HG02884 (cell line): ENCODE measurements around the gene PRR18.
A peak's percentile ranks its signal among the peaks of the same experiment; 100 is the strongest.

Experiments
- ATAC-seq: cut with Tn5 transposase; IDR thresholded peaks from one replicate; pipeline ENCODE4 v1.9.1; 2021; ENCODE audit warnings: mild to moderate bottlenecking, moderate library complexity; ENCODE audit not compliant: unreplicated experiment

Gene PRR18

DNA sequence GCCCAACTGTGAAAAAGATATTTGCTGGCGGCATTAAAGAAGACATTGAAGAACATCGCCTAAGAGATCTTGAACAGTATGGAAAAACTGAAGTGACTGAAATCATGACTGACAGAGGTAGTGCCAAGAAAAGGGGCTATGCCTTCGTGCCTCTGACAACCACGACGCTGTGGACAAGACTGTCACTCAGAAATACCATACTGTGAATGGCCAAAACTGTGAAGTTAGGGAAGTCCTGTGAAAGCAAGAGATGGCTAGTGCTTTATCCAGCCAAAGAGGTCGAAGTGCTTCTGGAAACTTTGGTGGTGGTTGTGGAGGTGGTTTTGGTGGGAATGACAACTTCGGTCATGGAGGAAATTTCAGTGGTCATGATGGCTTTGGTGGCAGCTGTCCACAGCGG is 26.7 kb upstream of the PRR18 start:
- ATAC-seq = no peak

DNA sequence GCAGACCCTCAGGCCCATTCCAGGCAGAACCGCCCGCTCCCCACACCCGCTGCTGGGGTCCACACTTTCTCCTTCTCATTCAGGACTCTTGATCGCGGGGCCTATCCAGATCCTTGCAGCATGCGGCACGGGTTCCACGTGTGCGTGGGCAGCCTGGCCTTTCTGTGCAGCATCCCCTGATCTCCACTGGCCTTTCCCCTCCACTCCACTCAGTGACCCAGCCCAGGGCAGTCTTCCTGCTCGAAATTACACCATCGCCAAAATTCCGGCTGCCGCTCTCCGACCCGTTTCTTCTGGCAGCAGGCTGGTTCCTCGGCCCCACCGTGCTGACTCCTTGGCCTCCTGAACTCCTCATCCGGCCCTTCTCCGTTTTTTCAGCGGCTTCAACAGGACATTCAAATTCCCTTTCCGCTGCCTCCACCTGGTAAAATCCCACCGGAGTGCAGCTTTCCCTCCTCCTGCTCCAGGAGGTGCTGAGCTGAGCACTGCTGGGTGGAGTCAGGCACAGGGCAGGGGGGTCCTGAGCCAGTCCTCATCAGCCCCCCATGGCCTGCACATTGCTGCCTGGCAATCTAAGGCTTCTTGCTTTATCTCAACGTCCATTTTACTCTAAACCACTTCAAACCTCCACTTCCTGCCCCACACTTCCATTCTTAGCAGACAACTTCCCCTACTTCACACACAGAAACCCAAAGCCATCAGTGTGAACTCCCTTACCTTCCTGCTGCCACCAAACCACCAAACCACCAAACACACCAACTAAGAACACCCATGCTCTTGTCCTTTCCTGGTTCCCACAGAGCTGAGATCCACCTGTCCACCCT is 25.2 kb upstream of the PRR18 start:
- ATAC-seq = peak; percentile 77

DNA sequence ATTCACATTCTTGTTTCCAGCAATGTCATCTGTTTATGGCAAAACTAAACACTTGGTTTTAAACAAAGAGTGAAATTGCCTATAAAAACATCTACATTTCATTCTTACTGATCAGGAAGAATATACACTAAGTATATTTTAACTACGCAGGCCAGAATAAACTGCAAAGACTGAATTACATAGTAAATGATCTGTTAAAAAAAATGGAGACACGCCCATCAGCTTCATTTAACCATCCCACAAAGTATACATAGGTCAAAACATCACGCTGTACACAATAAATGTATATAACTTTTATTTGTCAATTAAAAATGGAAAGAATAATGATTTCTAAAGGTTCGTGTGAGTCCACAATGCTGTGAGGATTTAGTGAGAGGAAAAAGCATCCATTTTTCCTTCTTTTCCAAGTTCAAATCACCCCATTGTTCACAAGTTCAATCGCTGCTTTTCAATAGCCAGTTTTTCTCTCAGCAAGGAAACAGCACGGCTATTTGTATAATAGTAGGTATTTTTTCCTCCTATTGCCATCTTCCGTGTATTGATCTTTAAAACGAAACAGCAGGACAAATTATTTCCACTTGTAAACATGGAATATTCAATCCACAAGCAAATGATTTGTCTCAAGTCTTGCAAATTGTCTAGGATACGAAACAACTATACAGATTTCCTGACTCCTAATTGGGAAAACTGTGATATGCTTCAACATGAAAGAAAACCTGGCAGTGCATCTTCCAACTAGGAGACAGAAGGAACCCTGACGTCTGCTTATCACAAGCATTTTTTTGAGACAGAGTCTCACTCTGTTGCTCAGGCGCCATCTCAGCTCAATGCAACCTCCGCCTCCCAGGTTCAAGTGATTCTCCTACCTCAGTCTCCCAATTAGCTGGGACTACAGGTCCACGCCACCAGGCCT is 23.6 kb upstream of the PRR18 start:
- no peak for ATAC-seq

DNA sequence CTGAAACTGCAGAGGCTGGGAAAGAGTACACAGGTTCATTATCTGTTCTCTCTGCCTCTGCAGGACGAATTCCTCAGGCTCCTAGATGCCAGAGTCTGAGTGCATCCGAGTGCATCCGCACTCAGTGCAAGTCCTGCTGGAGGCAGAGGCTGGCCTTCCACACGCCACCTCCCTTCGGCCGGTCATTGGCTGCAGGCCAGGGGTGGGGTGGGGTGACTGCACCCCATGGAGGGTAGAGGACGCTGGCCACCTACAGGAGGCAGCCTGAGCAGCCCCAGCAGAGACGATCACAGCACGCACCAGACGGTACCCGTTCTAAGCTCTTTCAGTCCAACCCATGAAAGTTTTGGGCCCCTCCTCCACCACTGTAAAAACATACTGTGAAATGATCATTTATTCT is 22.4 kb upstream of the PRR18 start:
- ATAC-seq = no peak

GRCh38 chr6:166325383-166326042 is 17.3 kb upstream of the PRR18 start:
- peak; percentile 79 for ATAC-seq

DNA sequence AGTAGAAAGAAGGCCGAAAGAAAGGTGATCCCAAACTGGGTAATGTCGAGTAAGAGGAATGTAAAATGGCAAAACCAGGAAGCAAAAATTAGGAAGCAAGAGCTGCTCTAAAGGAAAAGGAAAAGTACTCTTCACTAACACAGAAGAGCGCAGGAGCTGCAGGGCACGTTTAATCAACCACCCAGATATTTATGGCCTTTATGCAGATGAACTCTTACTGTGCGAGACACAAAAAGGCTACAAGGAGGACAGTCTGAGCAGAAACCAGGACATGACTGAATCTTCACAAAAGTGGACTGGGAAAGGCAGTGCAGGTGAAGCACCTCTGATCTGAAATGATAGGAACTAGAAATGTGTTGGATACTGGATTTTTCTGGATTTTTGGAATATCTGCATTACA is 15.2 kb upstream of the PRR18 start:
- ATAC-seq = no peak

DNA sequence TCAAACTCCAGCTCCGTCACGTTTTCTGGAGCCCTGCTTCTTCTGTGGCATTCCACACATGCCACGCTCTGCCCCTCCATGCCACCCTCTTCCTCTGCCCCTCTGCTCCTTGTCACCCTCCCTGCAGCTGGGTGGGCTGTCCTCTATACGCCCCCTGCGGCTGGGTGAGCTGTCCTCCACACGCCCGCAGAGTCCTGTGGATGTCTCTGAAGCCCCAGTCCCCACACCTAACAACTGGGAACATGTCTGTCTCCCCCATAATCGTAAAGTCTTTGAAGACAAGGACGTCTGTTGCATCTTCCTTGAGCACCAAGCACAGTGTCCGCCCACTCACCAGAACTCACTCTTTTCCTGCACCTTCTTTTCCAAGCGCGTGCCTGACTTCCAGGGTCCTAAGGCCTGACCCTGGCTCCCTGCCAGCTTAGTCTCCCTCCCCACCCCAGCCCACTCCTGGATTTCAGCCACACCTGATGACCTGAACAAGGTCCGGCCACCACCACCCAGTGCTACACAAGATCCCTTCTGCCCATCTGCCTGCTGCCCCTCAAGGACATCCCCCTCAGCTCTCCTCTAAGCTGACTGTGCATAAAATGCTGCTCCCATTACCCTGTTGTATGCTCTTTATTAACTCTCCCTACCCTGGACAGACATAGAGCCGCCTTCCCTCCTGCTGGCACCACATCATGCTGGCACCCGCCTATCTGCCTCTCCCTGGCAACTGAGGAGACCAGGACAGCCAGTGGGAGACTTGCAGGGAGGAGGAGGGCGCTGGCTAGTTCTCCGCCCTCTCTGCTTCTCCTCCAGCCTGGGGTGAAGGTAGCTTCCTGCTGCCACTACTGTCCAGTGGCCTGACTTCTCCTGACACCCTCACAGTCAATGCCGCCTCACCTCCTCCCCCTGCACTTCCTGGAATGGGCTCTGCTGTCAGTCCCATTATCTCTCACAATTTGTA is 10.7 kb upstream of the PRR18 start:
- ATAC-seq = no peak

DNA sequence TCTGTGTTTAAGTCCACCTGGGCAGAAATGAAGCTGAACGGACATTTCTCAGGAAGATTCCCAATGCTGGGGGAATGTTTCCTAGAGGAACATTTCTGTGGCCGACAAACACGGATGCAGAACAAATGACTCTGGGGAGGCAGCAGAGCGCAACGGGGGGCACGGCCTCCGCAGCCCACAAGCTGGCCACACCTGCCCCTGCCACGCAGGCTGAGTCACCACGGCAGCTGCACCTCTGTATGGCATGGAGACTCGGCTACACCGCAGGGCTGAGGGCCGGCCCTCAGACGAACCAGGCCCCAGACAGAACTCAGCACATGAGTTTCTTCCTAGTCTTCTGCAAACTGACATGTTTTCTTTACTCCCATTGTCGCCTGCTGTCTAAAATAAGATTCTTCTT is 10.0 kb upstream of the PRR18 start:
- no peak for ATAC-seq

DNA sequence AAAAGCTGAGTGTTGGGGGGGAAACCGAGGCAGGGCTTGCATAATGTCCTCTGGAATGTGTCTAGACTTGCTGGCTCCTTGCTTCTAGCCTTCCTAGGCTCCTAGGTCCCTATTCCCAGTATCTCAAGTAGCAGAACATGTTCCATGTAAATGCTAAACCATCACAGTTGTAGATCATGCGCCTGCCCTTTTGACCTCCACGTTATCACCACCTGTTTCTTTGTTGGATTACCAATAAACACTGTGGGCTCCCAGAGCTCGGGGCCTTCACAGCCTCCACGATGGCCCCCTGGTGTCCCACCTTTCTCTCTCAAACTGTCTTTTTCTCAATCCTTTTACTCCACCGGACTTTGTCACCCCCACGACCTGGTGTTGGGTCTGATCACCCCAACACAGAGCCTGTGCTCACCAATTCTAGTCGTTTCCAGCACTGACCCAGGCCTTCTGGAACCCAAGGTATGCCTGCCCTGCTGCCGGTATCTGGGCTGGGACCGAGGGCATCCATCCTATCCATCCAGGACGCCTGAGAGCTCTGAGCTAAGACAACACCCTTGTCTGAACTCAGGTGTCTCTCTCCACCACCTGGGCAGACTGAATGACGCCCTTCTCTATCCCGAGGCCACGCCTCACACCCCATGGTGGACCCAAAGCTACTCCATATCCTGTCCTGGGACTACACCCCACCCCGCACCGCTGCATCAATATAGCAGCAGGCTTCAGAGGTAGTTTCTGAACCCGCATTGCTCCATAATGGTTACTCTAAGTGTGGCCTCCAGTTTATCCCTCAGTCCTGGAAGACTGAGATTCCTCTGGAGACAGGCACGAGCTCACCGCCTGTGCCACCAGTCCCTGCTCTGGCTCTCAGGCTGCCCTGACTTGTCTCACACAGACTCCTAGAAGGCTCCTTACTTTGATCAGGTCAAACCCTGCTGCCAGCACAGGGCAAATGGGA is 9.3 kb upstream of the PRR18 start:
- ATAC-seq = no peak

GRCh38 chr6:166315436-166315835 is 7.2 kb upstream of the PRR18 start:
- ATAC-seq = no peak

GRCh38 chr6:166314454-166314853 is 6.3 kb upstream of the PRR18 start:
- ATAC-seq = no peak

- ATAC-seq = peak; percentile 66
Observed at GRCh38 chr6:166313255-166314070, 5.3 kb upstream of the PRR18 start.

- ATAC-seq = no peak
Observed at GRCh38 chr6:166312832-166313231, 4.6 kb upstream of the PRR18 start.

- ATAC-seq = no peak
Observed at GRCh38 chr6:166310634-166311033, 2.4 kb upstream of the PRR18 start.

DNA sequence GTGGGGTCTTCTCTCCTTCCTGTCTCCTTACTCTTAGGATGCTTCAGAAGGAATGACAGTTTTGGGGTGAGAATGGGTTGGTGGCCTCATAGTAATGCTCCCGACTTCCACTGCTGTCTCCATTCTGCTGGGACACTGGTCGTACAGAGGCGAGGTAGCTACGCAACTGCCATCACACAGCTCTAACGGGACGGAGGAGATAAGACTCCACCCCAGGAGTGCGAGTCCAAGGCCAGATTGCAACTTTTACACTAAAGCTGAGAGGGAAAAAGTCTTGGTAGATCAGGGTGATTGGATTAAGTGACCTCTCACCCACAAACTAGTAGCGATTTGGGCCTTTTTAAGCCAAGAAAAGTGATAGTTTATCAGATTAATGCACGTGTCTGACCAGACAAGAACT is 1.8 kb upstream of the PRR18 start:
- ATAC-seq = no peak

- no peak for ATAC-seq
Observed at GRCh38 chr6:166308769-166309589, 787 bp upstream of the PRR18 start.
